Renal pelvis (tissue), 4 donors: ENCODE measurements around the gene SDCBP2. TPM values are rescaled to one million over a fixed set of nuclear protein-coding genes. Genes with fewer than 3 reads are reported as not detected.

ENCODE experiments used
- DNase-seq: peaks from one replicate; pipeline ENCODE4 v3.0.0-alpha.2; 2013
- polyA plus RNA-seq, 3 donors: library from polyadenylated mRNA; unstranded; fragments of 120-200 nt; gene quantifications; one replicate each; pipeline ENCODE4 v1.2.1, GENCODE V29; 2013; ENCODE audit not compliant: insufficient read length in 3 of 3

Gene SDCBP2
- polyA plus RNA-seq, 3 donors, result 2.5 to 3.5 (median 3.4) TPM

- no peak for DNase-seq
Measured at GRCh38 chr20:1274485-1275311, 54.2 kb downstream of the SDCBP2 start.

GRCh38 chr20:1273366-1273765 is 55.6 kb downstream of the SDCBP2 start:
- no peak for DNase-seq

- DNase-seq, result no peak
Measured at GRCh38 chr20:1272368-1273100, 56.4 kb downstream of the SDCBP2 start.

GRCh38 chr20:1269850-1270249 is 59.1 kb downstream of the SDCBP2 start:
- DNase-seq, result no peak

GRCh38 chr20:1269235-1269634 is 59.7 kb downstream of the SDCBP2 start:
- DNase-seq, result no peak

- DNase-seq, result no peak
Measured at GRCh38 chr20:1267809-1268374, 61.0 kb downstream of the SDCBP2 start.

GRCh38 chr20:1267161-1267560 is 61.8 kb downstream of the SDCBP2 start:
- DNase-seq, result no peak

GRCh38 chr20:1266167-1266973 is 62.6 kb downstream of the SDCBP2 start, which contains the start of gene SNPH:
Gene SNPH (plus strand): TSS chr20:1266294. CDS start chr20:1296240, 29,946 bp downstream.
- peak; percentile 49 for DNase-seq

GRCh38 chr20:1265916-1266166 is 63.1 kb downstream of the SDCBP2 start:
- no peak for DNase-seq

GRCh38 chr20:1265226-1265915 is 63.6 kb downstream of the SDCBP2 start:
- no peak for DNase-seq

- DNase-seq, result no peak
Measured at GRCh38 chr20:1264727-1265126, 64.2 kb downstream of the SDCBP2 start.

- no peak for DNase-seq
Measured at GRCh38 chr20:1263853-1264252, 65.1 kb downstream of the SDCBP2 start.

Other genes starting within 250 kb of the SDCBP2 start
- gene PSMF1, start 210.5 kb downstream of the SDCBP2 start, polyA plus RNA-seq, result 100 to 1,000 TPM; 134 to 151 (median 151) TPM
- 1 to 10 TPM; 2.9 to 6.5 (median 5.7) TPM for gene TMEM74B, start 144.2 kb downstream of the SDCBP2 start, polyA plus RNA-seq
- gene C20orf202, start 125.7 kb downstream of the SDCBP2 start, polyA plus RNA-seq, result under 1 TPM; 0.30 to 0.41 (median 0.33) TPM
- gene RAD21L1, start 103.1 kb downstream of the SDCBP2 start, polyA plus RNA-seq, result not detected
- 1 to 10 TPM; 3.2 to 4.0 (median 3.2) TPM for gene SNPH, start 62.8 kb downstream of the SDCBP2 start, polyA plus RNA-seq
- 100 to 1,000 TPM; 340 to 380 (median 358) TPM for gene FKBP1A, start 63.9 kb upstream of the SDCBP2 start, polyA plus RNA-seq
- gene NSFL1C, start 137.7 kb upstream of the SDCBP2 start, polyA plus RNA-seq, result 100 to 1,000 TPM; 109 to 111 (median 111) TPM
- 1 to 10 TPM in 2 of 3 donors, under 1 TPM in 1; 0.80 to 1.1 (median 1.0) TPM for gene SIRPB2, start 162.3 kb upstream of the SDCBP2 start, polyA plus RNA-seq
- under 1 TPM in 1 of 3 donors, not detected in 2; 0.09 TPM for gene SIRPD, start 228.6 kb upstream of the SDCBP2 start, polyA plus RNA-seq